Sigmoid colon (tissue), 3 donors: ENCODE data around the gene PROX1.

Experiments used
- CTCF ChIP-seq, 4 experiments: fragments of 450-650 bp in 3 of 4; fragments of 200-600 bp in 1 of 4; IDR thresholded peaks; one replicate each; pipeline ENCODE4 v1.5.1; 2016 to 2019; ENCODE audit warnings: antibody characterized with exemption in 4 of 4, mild to moderate bottlenecking in 3 of 4, moderate library complexity in 2 of 4
- POLR2A ChIP-seq, 2 donors: fragments of 450-650 bp; IDR thresholded peaks; one replicate each; pipeline ENCODE4 v1.6.1; 2016; ENCODE audit warnings: antibody characterized with exemption in 2 of 2, mild to moderate bottlenecking in 2 of 2, moderate library complexity in 2 of 2

GRCh38 chr1:214078950-214079349 lies 91.2 kb downstream of the PROX1 start:
- TF ChIP-seq CTCF (IDR thresholded peaks at IDR 0.05) (no peak), POLR2A (IDR thresholded peaks at IDR 0.05) (no peak)
